PC-3 (cell line): ENCODE measurements around the gene JAML. TPM values are rescaled to one million over a fixed set of nuclear protein-coding genes. Genes with fewer than 3 reads are reported as not detected.

Experiments used
- ATAC-seq: fragments of 200-7000 bp; cut with Tn5 transposase; 2 replicates; pipeline ENCODE4 v1.9.1; 2020; ENCODE audit warnings: mild to moderate bottlenecking, moderate library complexity
- BruUV-seq: library from RNA; stranded (reverse); fragments of 400-500 nt; replicated peaks from 2 replicates; lab custom pipeline; 2021; lab: Mats Ljungman, UMichigan
- CTCF ChIA-PET: fragments of 300-600 bp; sonication (Branson Sonifier 250); formaldehyde crosslinking; loops from one replicate; lab custom pipeline; 2022; ENCODE audit warnings: antibody characterized with exemption; lab: Charles Lee
- POLR2A ChIA-PET: fragments of 300-600 bp; sonication (Branson Sonifier 250); formaldehyde crosslinking; loops from one replicate; lab custom pipeline; 2022; ENCODE audit warnings: antibody characterized with exemption; ENCODE audit not compliant: unreplicated experiment; lab: Charles Lee
- DNase-seq: peaks from one replicate; pipeline ENCODE4 v3.0.0-alpha.2; 2015
- H2AFZ ChIP-seq: fragments of 300-600 bp; sonication (generic); 2 replicates; pipeline ENCODE4 v1.6.0; 2016; ENCODE audit warnings: antibody characterized with exemption, low read length
- H3F3A ChIP-seq: fragments of 300-600 bp; sonication (generic); one replicate; pipeline ENCODE4 v1.6.0; 2017; ENCODE audit warnings: antibody characterized with exemption, low read length, control low read depth, mild to moderate bottlenecking; ENCODE audit not compliant: unreplicated experiment
- H3K27ac ChIP-seq: fragments of 300-600 bp; sonication (generic); 2 replicates; pipeline ENCODE4 v1.5.1; 2016; ENCODE audit warnings: mild to moderate bottlenecking, low read length
- H3K27me3 ChIP-seq: fragments of 300-600 bp; sonication (generic); 2 replicates; pipeline ENCODE4 v1.6.1; 2016; ENCODE audit warnings: low read length, mixed read lengths
- H3K36me3 ChIP-seq: fragments of 300-600 bp; sonication (generic); 2 replicates; pipeline ENCODE4 v1.6.1; 2016; ENCODE audit warnings: low read depth, mixed run types, low read length, mixed read lengths
- H3K4me1 ChIP-seq: fragments of 300-600 bp; sonication (generic); 2 replicates; pipeline ENCODE4 v1.5.1; 2016; ENCODE audit warnings: low read length; ENCODE audit not compliant: insufficient read depth
- H3K4me2 ChIP-seq: fragments of 300-600 bp; sonication (generic); 2 replicates; pipeline ENCODE4 v1.6.0; 2016; ENCODE audit warnings: low read length
- H3K4me3 ChIP-seq: fragments of 300-600 bp; sonication (generic); 2 replicates; pipeline ENCODE4 v1.5.1; 2016; ENCODE audit warnings: mild to moderate bottlenecking, low read length, mixed read lengths
- H3K79me2 ChIP-seq: fragments of 300-600 bp; sonication (generic); 2 replicates; pipeline ENCODE4 v1.6.1; 2017; ENCODE audit warnings: low read length, mixed read lengths
- H3K9ac ChIP-seq: fragments of 300-600 bp; sonication (generic); 2 replicates; pipeline ENCODE4 v1.6.0; 2016; ENCODE audit warnings: mild to moderate bottlenecking, low read length
- H3K9me2 ChIP-seq: fragments of 300-600 bp; sonication (generic); replicated peaks from 2 replicates; pipeline ENCODE4 v1.6.1; 2016; ENCODE audit warnings: mixed run types, low read length, mixed read lengths
- H3K9me3 ChIP-seq: fragments of 300-600 bp; sonication (generic); 2 replicates; pipeline ENCODE4 v1.6.1; 2016; ENCODE audit warnings: low read length, mixed read lengths
- H4K20me1 ChIP-seq: fragments of 300-600 bp; sonication (generic); 2 replicates; pipeline ENCODE4 v1.6.1; 2016; ENCODE audit warnings: low read length, mixed read lengths
- CTCF ChIP-seq: fragments of 300-600 bp; sonication (generic); conservative IDR thresholded peaks from 2 replicates; pipeline ENCODE4 v1.5.1; 2017; ENCODE audit warnings: antibody characterized with exemption, low read depth, mild to moderate bottlenecking, low read length
- EZH2 ChIP-seq: fragments of 300-600 bp; sonication (generic); IDR thresholded peaks from one replicate; pipeline ENCODE4 v1.6.1; 2017; ENCODE audit warnings: antibody characterized with exemption, mild to moderate bottlenecking, low read length; ENCODE audit not compliant: unreplicated experiment
- EZH2phosphoT487 ChIP-seq: fragments of 300-600 bp; sonication (generic); IDR thresholded peaks from 2 replicates; pipeline ENCODE4 v1.6.1; 2018; ENCODE audit warnings: mild to moderate bottlenecking, antibody characterized with exemption, low read length, borderline replicate concordance
- intact Hi-C: fragments of 100-400 bp; cut with micrococcal nuclease; formaldehyde crosslinking; loops from 2 replicates; pipeline ENCODE4 v1.9.0; 2023
- total RNA-seq: library from RNA; depleted of rRNA; stranded (reverse); fragments of >200 nt; gene quantifications from 2 replicates; pipeline ENCODE4 v1.2.3, GENCODE V29; 2014

Gene JAML
- total RNA-seq, 1 experiment from 2014 or later = not detected

- Histone ChIP-seq H3K36me3 (no peaks in the 10 kb centered on the region), H3K4me2 (no peak overlapping the region), H3K9ac (no peak overlapping the region), H3K27ac (no peak overlapping the region), H4K20me1 (no peaks in the 10 kb centered on the region), H3F3A (no peaks in the 10 kb centered on the region), H3K9me3 (no peaks in the 10 kb centered on the region), H3K4me3 (no peak overlapping the region), H3K4me1 (no peaks in the 10 kb centered on the region), H3K9me2 (no peaks in the 10 kb centered on the region), H3K79me2 (no peaks in the 10 kb centered on the region), H2AFZ (no peak overlapping the region), H3K27me3 (no peaks in the 10 kb centered on the region)
- intact Hi-C loops = no loop called here
- BruUV-seq = no TSS peak
- CTCF ChIA-PET = no interaction called here
- no peak for DNase-seq
- ATAC-seq = no peak
- TF ChIP-seq CTCF = no peak
- TF ChIP-seq EZH2 = no peak
- no peak for TF ChIP-seq EZH2phosphoT487
- POLR2A ChIA-PET = no interaction called here
These were observed 3.4 kb downstream of the JAML start for GRCh38 chr11:118221419-118221818.

GRCh38 chr11:118219732-118220131 lies 5.1 kb downstream of the JAML start:
- Histone ChIP-seq H3K27ac (no peak overlapping the region), H3F3A (no peaks in the 10 kb centered on the region), H3K4me2 (no peak overlapping the region), H3K9me3 (no peaks in the 10 kb centered on the region), H3K27me3 (no peaks in the 10 kb centered on the region), H3K9me2 (no peaks in the 10 kb centered on the region), H4K20me1 (no peaks in the 10 kb centered on the region), H3K4me3 (no peak overlapping the region), H2AFZ (no peak overlapping the region), H3K36me3 (no peaks in the 10 kb centered on the region), H3K4me1 (no peaks in the 10 kb centered on the region), H3K9ac (no peak overlapping the region), H3K79me2 (no peaks in the 10 kb centered on the region)
- intact Hi-C loops = no loop called here
- ChIA-PET CTCF (no interaction called here), POLR2A (interaction anchor here (0.6 kb wide), 1 partner anchor 34 kb away, joined by 4 read pairs; no protein-coding TSS in a partner anchor)
- DNase-seq (no peak), ATAC-seq (no peak)
- no TSS peak for BruUV-seq
- TF ChIP-seq EZH2 (no peak), CTCF (no peak), EZH2phosphoT487 (no peak)

- Histone ChIP-seq H3K36me3 (no peaks in the 10 kb centered on the region), H3K27me3 (no peaks in the 10 kb centered on the region), H3K27ac (no peak overlapping the region), H3K4me3 (no peak overlapping the region), H3K4me2 (no peak overlapping the region), H3K79me2 (no peaks in the 10 kb centered on the region), H3K4me1 (no peaks in the 10 kb centered on the region), H2AFZ (no peak overlapping the region), H3K9ac (no peak overlapping the region), H3F3A (no peaks in the 10 kb centered on the region), H3K9me3 (no peaks in the 10 kb centered on the region), H4K20me1 (no peaks in the 10 kb centered on the region), H3K9me2 (no peaks in the 10 kb centered on the region)
- ATAC-seq (no peak), DNase-seq (no peak)
- POLR2A ChIA-PET = no interaction called here
- intact Hi-C loops = no loop called here
- BruUV-seq = no TSS peak
- CTCF ChIA-PET = no interaction called here
- no peak for TF ChIP-seq CTCF
- TF ChIP-seq EZH2 = no peak
- no peak for TF ChIP-seq EZH2phosphoT487
These were observed 5.6 kb downstream of the JAML start for GRCh38 chr11:118219244-118219643.
